Heart right ventricle (tissue), 16 donors: ENCODE results near the gene CSH1. TPM values are rescaled to one million over a fixed set of nuclear protein-coding genes. Genes with fewer than 3 reads are reported as not detected.
"Not testable (repeated sequence)": the region's sequence is repeated elsewhere in the genome, so short reads cannot be mapped to it uniquely, and the experiment has no call there.

Experiments used
- ATAC-seq, 8 donors: fragments of 200-7000 bp; cut with Tn5 transposase; one replicate each; pipeline ENCODE4 v1.9.1; 2020; ENCODE audit warnings: mild to moderate bottlenecking in 8 of 8, moderate library complexity in 8 of 8, moderate number of reproducible peaks in 1 of 8
- DNase-seq, 2 donors: peaks; one replicate each; pipeline ENCODE4 v3.0.0-alpha.2; 2020
- H3K27ac ChIP-seq, 10 donors: fragments of 200-600 bp; sonication (generic) in 2 of 10; one replicate each; pipeline versions ENCODE4 v1.5.0 to v1.8.0; 2020 to 2022; ENCODE audit warnings: mild to moderate bottlenecking in 3 of 10
- H3K27me3 ChIP-seq, 7 donors: fragments of 200-600 bp; one replicate each; pipeline ENCODE4 v1.8.0; 2021 to 2022; ENCODE audit warnings: mild to moderate bottlenecking in 2 of 7
- H3K36me3 ChIP-seq, 9 donors: fragments of 200-600 bp; sonication (generic) in 1 of 9; one replicate each; pipeline versions ENCODE4 v1.5.0 to v1.8.0; 2020 to 2022; ENCODE audit warnings: mild to moderate bottlenecking in 2 of 9
- H3K4me1 ChIP-seq, 9 donors: fragments of 200-600 bp; sonication (generic) in 1 of 9; one replicate each; pipeline versions ENCODE4 v1.5.0 to v1.8.0; 2020 to 2022; ENCODE audit warnings: mild to moderate bottlenecking in 4 of 9
- H3K4me3 ChIP-seq, 10 donors: fragments of 200-600 bp; sonication (generic) in 2 of 10; one replicate each; pipeline versions ENCODE4 v1.5.0 to v1.8.0; 2020 to 2022; ENCODE audit warnings: mild to moderate bottlenecking in 7 of 10, moderate library complexity in 2 of 10
- H3K9me3 ChIP-seq, 11 donors: fragments of 200-600 bp in 10 of 11; sonication (generic) in 2 of 11; one replicate each; pipeline versions ENCODE4 v1.5.0 to v1.8.0; 2013 to 2022; ENCODE audit warnings: mild to moderate bottlenecking in 2 of 11, control low read depth in 1 of 11, moderate library complexity in 1 of 11
- CTCF ChIP-seq, 9 donors: fragments of 200-600 bp; sonication (generic) in 2 of 9; IDR thresholded peaks; one replicate each; pipeline versions ENCODE4 v1.5.0 to v1.8.0; 2021 to 2022; ENCODE audit warnings: antibody characterized with exemption in 9 of 9, mild to moderate bottlenecking in 5 of 9, moderate library complexity in 1 of 9
- WGBS, 2 donors: extraction: QIAGEN DNeasy Blood & Tissue Kit; methylation state at CpG; one replicate each; pipeline ENCODE4 v1.1.7; 2013; ENCODE audit warnings: inconsistent platforms in 1 of 2; 5-methylcytosine and 5-hydroxymethylcytosine counted together
- intact Hi-C, 10 donors: fragments of 100-400 bp; cut with DNase I; formaldehyde crosslinking; loops; one replicate each; pipeline versions ENCODE4 v1.11.1 to v1.14.2; 2022
- polyA plus RNA-seq, 2 donors: library from polyadenylated mRNA; stranded (reverse); fragments of 200-250 nt; gene quantifications; one replicate each; pipeline ENCODE4 v1.2.3, GENCODE V29; 2013
- total RNA-seq, 10 donors: library from RNA; stranded (reverse); fragmentation: NEBNext Ultra II Directional in 3 of 10; extraction: Animal tissue kit (Norgen Biotek cat#: 25700) in 3 of 10; gene quantifications; one replicate each; pipeline versions ENCODE4 v1.2.1 to v1.2.4, GENCODE V29; 2021 to 2023
- donor health status: Arrhythmogenic right ventricular cardiomyopathy.
- donor health status: ischemic (EF 13 %, LVEDD 7.1; RV severe dilation, severe dysfunction).
- donor health status: healthy with polysubstance abuse.
- donor health status: DM: no; HTN: yes; CAD: no.
- donor health status: DM: no; HTN: no; CAD: no.
- donor health status: ischemic (EF 25% LVEDD 6.9; RV normal size, moderate dysfunction).
- donor health status: ischemic (EF 25% LVEDD 5.7; RV mildly dilated, moderate dysfunction).
- donor health status: healthy.
- donor health status: DM: yes; HTN: yes; CAD: no.
- donor health status: Ischemic cardiomyopathy.
- donor health status: ischemic (EF 35%, LVEDD 5.7; RV mildly dilated, moderate dysfunction).
- donor health status: nonischemic (EF 11% LVEDD 7.7; RV severe dilation, severe dysfunction).
- donor health status: DM: yes; HTN: yes; CAD: no.
- donor health status: PGD.
- donor health status: ischemic (EF 29% LVEDD 5.4; RV normal size, mild dysfunction).
- donor health status: nonischemic (EF 23%, LVEDD 6.1; RV moderate dilation, normal function).

The CSH1 gene
- total and polyA plus RNA-seq, 12 donors = not detected

- H3K27me3 ChIP-seq, H3K4me3 ChIP-seq, H3K36me3 ChIP-seq, H3K27ac ChIP-seq, H3K9me3 ChIP-seq, H3K4me1 ChIP-seq, intact Hi-C loops: not testable (repeated sequence)
- TF ChIP-seq CTCF (IDR thresholded peaks at IDR 0.05) = peak in 4 of 9 donors; percentile 21 to 45 (median 32)
- ATAC-seq = peak in 6 of 8 donors; percentile 38 to 78 (median 48)
- DNase-seq = peak; percentile 14 to 36
- WGBS, 2 donors = 43 to 49% methylated on average over 11 of the region's 11 CpGs
Observed at GRCh38 chr17:63881337-63881736, 15.0 kb downstream of the CSH1 start.

- intact Hi-C loops = no loop called here
- DNase-seq (no peak), ATAC-seq (no peak)
- no peak overlapping the region for H3K4me3 ChIP-seq
- H3K36me3 ChIP-seq = no peaks in the 10 kb centered on the region
- H3K4me1 ChIP-seq = peaks cover 0 to 7% (median 0%) of the 10 kb centered on the region in 9 donors
- no peak overlapping the region for H3K27ac ChIP-seq
- WGBS, 2 donors = 81 to 82% methylated on average over 12 of the region's 12 CpGs
- no peaks in the 10 kb centered on the region for H3K9me3 ChIP-seq
- peaks cover 0 to 6% (median 0%) of the 10 kb centered on the region in 7 donors for H3K27me3 ChIP-seq
- TF ChIP-seq CTCF (IDR thresholded peaks at IDR 0.05) = no peak
Observed at GRCh38 chr17:63880706-63881105, 15.7 kb downstream of the CSH1 start.

GRCh38 chr17:63878413-63878812 lies 18.0 kb downstream of the CSH1 start:
- ATAC-seq, H3K27ac ChIP-seq, DNase-seq, H3K27me3 ChIP-seq, H3K4me3 ChIP-seq, intact Hi-C loops, H3K4me1 ChIP-seq, H3K36me3 ChIP-seq, H3K9me3 ChIP-seq: not testable (repeated sequence)
- 87 to 88% methylated on average over 9 of the region's 9 CpGs for WGBS, 2 donors

GRCh38 chr17:63874693-63875092 lies 21.7 kb downstream of the CSH1 start:
- H3K27ac ChIP-seq, H3K4me3 ChIP-seq, ATAC-seq, intact Hi-C loops, H3K9me3 ChIP-seq, H3K27me3 ChIP-seq, H3K4me1 ChIP-seq, DNase-seq, H3K36me3 ChIP-seq: not testable (repeated sequence)
- 78 to 87% methylated on average over 6 of the region's 6 CpGs for WGBS, 2 donors

GRCh38 chr17:63874061-63874626 lies 22.2 kb downstream of the CSH1 start:
- WGBS, 2 donors = 68% methylated on average over 6 of the region's 8 CpGs
- DNase-seq, H3K27me3 ChIP-seq, ATAC-seq, H3K9me3 ChIP-seq, intact Hi-C loops, H3K36me3 ChIP-seq, H3K4me3 ChIP-seq, H3K27ac ChIP-seq, H3K4me1 ChIP-seq: not testable (repeated sequence)

- H3K4me3 ChIP-seq, ATAC-seq, H3K27me3 ChIP-seq, H3K4me1 ChIP-seq, H3K27ac ChIP-seq, H3K36me3 ChIP-seq, intact Hi-C loops, DNase-seq, H3K9me3 ChIP-seq: not testable (repeated sequence)
- WGBS, 2 donors = 81 to 88% methylated on average over 6 to 7 of the region's 7 CpGs
Observed at GRCh38 chr17:63873577-63873976, 22.8 kb downstream of the CSH1 start, which contains the start of gene CSH2. CSH2 (minus strand) TSS chr17:63873677; CDS start chr17:63873614, 63 bp downstream.

- H3K4me3 ChIP-seq, H3K27ac ChIP-seq, H3K36me3 ChIP-seq, intact Hi-C loops, DNase-seq, H3K9me3 ChIP-seq, H3K27me3 ChIP-seq, H3K4me1 ChIP-seq, ATAC-seq: not testable (repeated sequence)
- WGBS, 2 donors = 89 to 96% methylated on average over 9 to 15 of the region's 15 CpGs
Observed at GRCh38 chr17:63871646-63872365, 24.6 kb downstream of the CSH1 start.

GRCh38 chr17:63870292-63870665 lies 26.1 kb downstream of the CSH1 start:
- ATAC-seq, H3K27me3 ChIP-seq, DNase-seq: not testable (repeated sequence)

More at GRCh38 chr17:63870292-63870665, 26.1 kb downstream of the CSH1 start:
- intact Hi-C loops, H3K4me3 ChIP-seq, H3K9me3 ChIP-seq, H3K27ac ChIP-seq, H3K4me1 ChIP-seq, H3K36me3 ChIP-seq: not testable (repeated sequence)
- WGBS, 2 donors = 89% methylated on average over 4 of the region's 4 CpGs
